Ovary (tissue), 9 donors: ENCODE results near the gene GNPTG. TPM values are rescaled to one million over a fixed set of nuclear protein-coding genes. Genes with fewer than 3 reads are reported as not detected.

Source experiments
- DNase-seq, 5 donors: peaks; one replicate each; pipeline ENCODE4 v3.0.0-alpha.2; 2019 to 2020
- H3K27ac ChIP-seq, 2 donors: fragments of 200-600 bp; one replicate each; pipeline versions ENCODE4 v1.5.1 to v1.8.0; 2019 to 2022
- H3K27me3 ChIP-seq: fragments of 200-600 bp; one replicate; pipeline ENCODE4 v1.8.0; 2022
- H3K36me3 ChIP-seq: fragments of 200-600 bp; sonication (generic); one replicate; pipeline ENCODE4 v1.5.1; 2019
- H3K4me1 ChIP-seq: one replicate; pipeline ENCODE4 v1.8.1; 2013; ENCODE audit warnings: mild to moderate bottlenecking, moderate library complexity; ENCODE audit not compliant: insufficient read depth
- H3K4me3 ChIP-seq: fragments of 200-600 bp; sonication (generic); one replicate; pipeline ENCODE4 v1.5.1; 2017
- H3K9me3 ChIP-seq, 2 donors: fragments of 200-600 bp in 1 of 2; sonication (generic) in 1 of 2; one replicate each; pipeline versions ENCODE4 v1.5.1 to v1.8.1; 2013 to 2019; ENCODE audit warnings: mild to moderate bottlenecking in 1 of 2, moderate library complexity in 1 of 2
- CTCF ChIP-seq, 3 donors: fragments of 450-650 bp in 2 of 3; fragments of 200-600 bp in 1 of 3; IDR thresholded peaks; one replicate each; pipeline versions ENCODE4 v1.5.1 to v1.8.0; 2016 to 2022; ENCODE audit warnings: antibody characterized with exemption in 3 of 3, mild to moderate bottlenecking in 1 of 3
- EP300 ChIP-seq: sonication (generic); formaldehyde crosslinking; IDR thresholded peaks from one replicate; pipeline ENCODE4 v1.6.1; 2017; ENCODE audit warnings: antibody characterized with exemption
- POLR2A ChIP-seq: fragments of 450-650 bp; IDR thresholded peaks from one replicate; pipeline ENCODE4 v1.6.1; 2017; ENCODE audit warnings: antibody characterized with exemption, mild to moderate bottlenecking, moderate library complexity
- WGBS, 3 donors: extraction: QIAGEN DNeasy Blood & Tissue Kit in 1 of 3; methylation state at CpG; one replicate each; pipeline versions ENCODE4 v1.1.5 to v1.1.7; 2013 to 2017; 5-methylcytosine and 5-hydroxymethylcytosine counted together
- intact Hi-C, 4 donors: fragments of 100-400 bp; cut with DNase I; formaldehyde crosslinking; loops; one replicate each; pipeline versions ENCODE4 v1.11.0 to v1.15.1; 2022 to 2023
- polyA plus RNA-seq, 2 donors: library from polyadenylated mRNA; stranded (reverse); fragments of 200-250 nt in 1 of 2; fragments of 350-450 nt in 1 of 2; fragmentation: Illumina TruSeq in 1 of 2; extraction: RNeasy Lipid Tissue Mini Kit (QIAGEN cat#74804) in 1 of 2; gene quantifications; one replicate each; pipeline ENCODE4 v1.2.3, GENCODE V29; 2013 to 2014
- total RNA-seq, 7 donors: library from RNA; depleted of rRNA in 2 of 7; stranded (reverse); fragments of >200 nt in 2 of 7; fragmentation: NEBNext Ultra II Directional in 3 of 7; extraction: Animal tissue kit (Norgen Biotek cat#: 25700) in 3 of 7; gene quantifications; one replicate each; pipeline versions ENCODE4 v1.1.0 to v1.2.4, GENCODE V29; 2016 to 2023
- donor health status: DM: no; HTN: no; CAD: no; lungs with moderate emphysema.
- donor health status: DM: no; HTN: no; CAD: no.
- donor health status: Bipolar disorder and iron deficiency.
- donor health status: DM: yes; HTN: yes; CAD: no.
- donor health status: DM: no; HTN: no; CAD: no.
- donor health status: DM: yes; HTN: yes; CAD: no.

GNPTG gene
- total and polyA plus RNA-seq, 9 donors: 26.0 to 68.1 (median 55.4) TPM

GRCh38 chr16:1345087-1345486 is 6.6 kb upstream of the GNPTG start:
- intact Hi-C loops: no loop called here
- 41 to 55% (median 45%) methylated on average over 9 to 11 of the region's 11 CpGs for WGBS, 3 donors

GRCh38 chr16:1345651-1346421 is 5.9 kb upstream of the GNPTG start:
- H3K27ac ChIP-seq: no peak overlapping the region
- WGBS, 3 donors: 43 to 67% (median 50%) methylated on average over 21 to 31 of the region's 31 CpGs
- intact Hi-C loops: no loop called here
- H3K27me3 ChIP-seq: no peaks in the 10 kb centered on the region
- peaks cover 6% of the 10 kb centered on the region for H3K4me1 ChIP-seq
- H3K4me3 ChIP-seq: no peak overlapping the region
- no peak for DNase-seq
- no peaks in the 10 kb centered on the region for H3K9me3 ChIP-seq
- TF ChIP-seq CTCF (IDR thresholded peaks at IDR 0.05): no peak
- TF ChIP-seq POLR2A: no peak
- no peak for TF ChIP-seq EP300
- no peaks in the 10 kb centered on the region for H3K36me3 ChIP-seq

More at GRCh38 chr16:1345087-1345486, 6.6 kb upstream of the GNPTG start:
- no peak for DNase-seq
- no peaks in the 10 kb centered on the region for H3K27me3 ChIP-seq
- no peak overlapping the region for H3K27ac ChIP-seq
- TF ChIP-seq EP300: no peak
- no peak for TF ChIP-seq POLR2A
- TF ChIP-seq CTCF (IDR thresholded peaks at IDR 0.05): no peak
- no peaks in the 10 kb centered on the region for H3K36me3 ChIP-seq
- peaks cover 3% of the 10 kb centered on the region for H3K4me1 ChIP-seq
- no peaks in the 10 kb centered on the region for H3K9me3 ChIP-seq
- no peak overlapping the region for H3K4me3 ChIP-seq

GRCh38 chr16:1346422-1347285 is 5.1 kb upstream of the GNPTG start:
- WGBS, 3 donors: 46 to 53% (median 50%) methylated on average over 17 to 34 of the region's 34 CpGs

More at GRCh38 chr16:1346422-1347285, 5.1 kb upstream of the GNPTG start:
- Histone ChIP-seq H3K27me3 (no peaks in the 10 kb centered on the region), H3K4me3 (no peak overlapping the region), H3K9me3 (no peaks in the 10 kb centered on the region), H3K4me1 (peaks cover 12% of the 10 kb centered on the region), H3K27ac (no peak overlapping the region), H3K36me3 (no peaks in the 10 kb centered on the region)
- intact Hi-C loops: no loop called here
- TF ChIP-seq POLR2A (no peak), CTCF (IDR thresholded peaks at IDR 0.05) (no peak), EP300 (no peak)
- no peak for DNase-seq
